Measurements from ENCODE around the gene TGIF1.
A peak's percentile ranks its signal among the peaks of the same experiment; 100 is the strongest.
"Not testable (repeated sequence)": the region's sequence is repeated elsewhere in the genome, so short reads cannot be mapped to it uniquely, and the experiment has no call there.

TGIF1 gene

DNA sequence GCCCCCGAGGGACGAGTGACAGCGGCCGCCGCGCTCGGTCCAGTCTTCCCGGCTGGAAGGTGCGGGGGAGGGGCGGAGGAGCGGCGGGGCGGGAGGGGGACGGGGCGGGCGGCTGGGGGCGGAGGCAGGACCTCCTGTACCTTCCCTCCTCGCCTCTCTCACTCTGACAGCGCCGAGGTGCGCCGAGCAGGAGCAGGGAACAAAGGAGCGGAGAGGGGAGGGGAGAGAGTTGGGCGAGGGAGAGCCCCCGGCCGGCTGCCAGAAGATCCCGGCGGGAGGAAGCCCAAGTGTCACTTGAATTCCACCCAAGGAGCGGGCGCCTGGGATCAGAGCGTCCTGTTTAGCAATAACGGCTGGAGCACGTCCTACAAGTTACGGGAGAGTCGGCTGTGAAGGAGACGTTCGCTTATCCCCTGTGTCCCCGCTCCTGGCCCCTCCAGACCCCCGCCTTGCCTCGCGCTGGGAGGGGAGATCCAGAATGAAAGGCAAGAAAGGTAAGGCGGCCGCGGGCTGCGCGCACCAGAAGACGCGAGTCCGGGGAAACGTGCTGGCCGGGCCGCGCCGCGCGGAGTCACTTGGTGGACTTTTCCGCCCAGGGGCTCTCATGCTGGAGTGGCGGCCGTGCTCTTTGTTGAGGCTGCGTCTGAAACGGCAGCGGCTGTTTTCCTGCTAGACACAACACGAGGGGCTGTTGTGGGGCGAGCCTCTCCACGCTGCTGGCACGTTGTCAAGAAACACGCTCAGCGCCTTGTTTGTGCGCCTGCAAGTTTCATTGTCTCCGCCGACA lies at the start of gene TGIF1:
Gene TGIF1 (plus strand): TSS at position 161 of the 787 bp plus-strand sequence. CDS start 318 bp downstream, at position 479.
- peak; percentile 74 for DNase-seq

DNA sequence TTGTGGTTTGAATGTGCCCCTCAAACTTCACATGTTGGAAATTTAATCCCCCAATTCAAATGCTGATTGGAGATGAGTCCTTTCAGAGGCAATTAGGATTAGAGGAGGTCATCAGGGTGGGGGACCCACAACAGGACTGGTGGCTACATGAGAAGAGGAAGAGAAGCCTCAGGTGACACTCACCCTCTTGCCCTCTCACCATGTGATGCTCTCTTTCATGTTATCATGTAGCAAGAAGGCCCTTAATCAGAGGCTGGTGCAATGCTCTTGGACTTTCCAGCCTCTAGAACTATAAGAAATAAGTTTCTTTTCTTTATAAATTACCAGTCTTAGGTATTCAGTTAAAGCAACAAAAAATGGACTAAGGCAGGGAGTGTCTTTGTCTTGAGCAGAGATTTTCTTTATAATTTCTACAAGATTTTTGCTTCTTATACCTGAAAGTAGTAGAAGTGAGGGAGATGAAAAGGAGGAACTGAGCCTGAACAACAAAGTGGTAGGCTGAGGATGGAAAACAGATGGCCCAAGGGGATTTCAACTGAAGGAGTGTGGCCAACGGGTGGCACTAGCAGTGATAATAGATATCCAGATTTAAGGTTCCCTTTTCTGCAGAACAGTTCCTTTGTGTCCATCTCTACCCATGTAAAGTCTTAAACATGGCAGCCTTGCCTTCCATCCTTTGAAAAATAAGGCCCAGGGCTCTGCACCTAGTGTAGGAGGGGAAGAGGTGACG lies 49.2 kb upstream of the TGIF1 start:
- no peak for DNase-seq

DNA sequence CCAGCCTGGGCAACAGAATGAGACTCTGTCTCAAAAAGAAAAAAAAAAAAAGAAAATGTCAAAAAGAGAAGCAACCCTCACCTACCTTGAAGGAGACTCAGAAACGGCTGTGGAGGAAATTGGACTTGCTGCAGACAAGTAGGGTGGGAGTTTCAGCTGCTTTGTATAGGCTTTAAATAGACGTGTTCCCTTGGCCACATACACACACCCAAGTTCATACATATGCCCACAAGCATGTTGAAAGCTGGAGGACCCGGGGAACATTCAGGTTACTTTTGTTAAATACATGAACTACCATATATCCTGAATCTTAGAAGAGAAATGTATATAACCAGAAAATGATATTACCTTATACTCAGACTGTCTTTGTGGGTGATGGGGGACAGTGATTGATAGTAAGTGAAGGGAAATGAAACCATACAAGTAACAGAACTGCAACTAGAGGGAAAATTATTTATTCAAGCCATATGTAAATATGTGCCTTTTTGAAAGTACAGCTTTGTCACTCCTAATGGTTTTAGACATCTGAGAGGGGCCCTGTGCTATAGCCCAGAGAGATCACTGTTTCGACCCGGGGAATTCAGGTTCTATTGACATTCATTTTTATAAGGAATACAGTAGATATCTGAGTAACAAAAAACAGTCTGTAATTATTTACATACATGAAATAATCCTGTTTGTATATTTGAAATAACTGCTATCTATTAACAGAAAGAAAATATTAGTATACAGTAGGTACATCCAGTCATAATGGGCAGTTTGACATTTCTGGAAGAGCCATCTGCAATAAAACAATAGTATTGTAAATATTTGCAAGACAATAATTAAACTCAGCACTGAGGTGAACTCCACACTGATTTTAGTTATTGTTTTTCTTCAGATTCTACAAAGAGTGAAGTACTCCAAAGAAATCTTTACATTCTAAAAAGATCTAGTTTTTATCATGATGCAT lies 48.0 kb upstream of the TGIF1 start:
- DNase-seq = no peak

DNA sequence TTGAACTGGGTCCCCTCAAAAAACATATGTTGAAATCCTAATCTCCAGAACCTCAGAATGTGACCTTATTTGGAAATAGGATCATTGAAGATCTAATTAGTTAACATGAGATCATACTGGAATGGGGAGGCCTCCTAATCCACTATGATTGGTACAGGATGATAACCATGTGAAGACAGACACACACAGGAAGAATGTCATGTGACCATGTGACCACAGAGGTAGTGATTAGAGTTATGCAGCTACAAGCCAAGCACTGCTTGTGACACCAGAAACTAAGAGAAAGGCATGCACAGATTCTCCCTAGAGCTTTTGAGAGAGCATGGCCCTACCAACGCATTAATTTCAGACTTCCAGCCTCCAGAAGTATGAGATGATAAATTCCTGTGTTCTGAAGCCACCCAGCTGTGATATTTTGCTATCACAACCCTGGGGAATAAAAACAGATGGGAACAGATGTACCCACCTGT lies 47.0 kb upstream of the TGIF1 start:
- DNase-seq = no peak

DNA sequence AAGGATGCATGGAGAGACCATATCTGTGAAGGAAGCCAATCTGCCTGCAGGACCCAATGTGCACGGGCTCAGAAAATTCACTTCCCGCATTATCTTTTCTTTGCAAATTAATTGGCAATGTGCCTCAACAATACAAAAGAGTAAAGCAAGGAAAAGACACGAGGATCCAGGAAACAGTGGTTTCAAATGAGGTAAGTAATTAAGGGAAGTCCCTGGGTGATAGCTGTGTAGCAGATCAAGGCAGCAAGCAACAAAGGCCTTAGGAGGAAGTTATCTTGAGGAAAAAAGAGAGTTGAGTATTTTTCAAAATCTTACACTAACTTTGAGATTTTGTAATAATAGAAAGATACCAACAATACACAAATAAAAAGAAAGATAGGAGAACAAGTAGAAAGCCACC lies 44.3 kb upstream of the TGIF1 start:
- no peak for DNase-seq

DNA sequence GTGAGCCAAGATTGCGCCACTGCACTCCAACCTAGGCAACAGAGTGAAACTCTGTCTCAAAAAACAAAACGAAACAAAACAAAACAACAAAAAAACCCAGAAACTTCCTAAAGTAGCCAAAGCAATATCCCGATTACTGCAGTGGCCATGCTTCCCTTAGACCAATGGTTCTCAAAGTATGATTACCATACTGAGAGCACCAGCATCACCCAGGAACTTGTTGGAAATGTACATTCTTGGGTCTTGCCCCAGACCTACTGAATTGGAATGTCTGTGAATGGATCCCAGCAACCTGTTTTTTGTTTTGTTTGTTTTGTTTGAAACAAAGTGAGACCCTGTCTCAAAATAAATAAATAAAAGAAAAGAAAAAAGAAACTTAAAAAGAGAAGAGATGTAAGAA lies 41.9 kb upstream of the TGIF1 start:
- DNase-seq = no peak

DNA sequence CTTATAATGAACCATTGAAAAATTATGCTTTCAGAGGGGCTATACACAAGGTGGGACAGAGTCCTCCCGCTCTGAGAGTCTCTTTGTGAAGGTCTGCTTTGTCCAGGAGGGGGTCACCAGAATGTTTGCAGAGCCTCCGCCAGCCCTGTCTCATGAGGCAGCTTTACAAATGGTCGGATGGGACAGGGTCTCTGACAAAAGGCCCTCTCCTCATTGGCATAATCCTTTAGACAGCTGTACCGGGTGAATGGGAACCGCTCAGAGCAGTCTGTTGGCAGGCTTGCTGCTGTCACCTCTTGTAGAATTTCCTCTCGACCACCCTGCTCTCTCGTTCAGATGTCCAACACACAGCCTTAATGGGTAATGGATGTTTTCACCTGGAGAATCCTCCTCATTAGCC lies 40.2 kb upstream of the TGIF1 start:
- DNase-seq = no peak

DNA sequence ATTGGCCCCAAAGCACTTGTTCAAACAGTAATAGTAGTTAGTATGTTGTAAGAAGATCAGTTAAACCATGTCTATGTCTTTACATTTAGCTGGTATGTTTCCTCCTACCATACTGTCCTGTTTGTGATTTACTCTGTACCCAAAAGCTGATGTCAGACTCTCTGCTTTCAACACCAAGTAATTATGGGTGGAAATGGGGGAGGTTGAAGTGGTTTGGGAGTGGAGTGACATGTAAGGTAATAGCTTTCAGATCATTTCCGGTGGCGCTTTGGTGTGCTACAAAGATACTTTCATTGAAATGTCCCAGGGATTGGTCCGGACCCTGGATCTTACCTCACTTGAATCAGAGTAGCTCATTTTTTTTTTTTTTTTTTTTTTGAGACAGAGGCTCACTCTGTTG lies 39.7 kb upstream of the TGIF1 start:
- DNase-seq = no peak

DNA sequence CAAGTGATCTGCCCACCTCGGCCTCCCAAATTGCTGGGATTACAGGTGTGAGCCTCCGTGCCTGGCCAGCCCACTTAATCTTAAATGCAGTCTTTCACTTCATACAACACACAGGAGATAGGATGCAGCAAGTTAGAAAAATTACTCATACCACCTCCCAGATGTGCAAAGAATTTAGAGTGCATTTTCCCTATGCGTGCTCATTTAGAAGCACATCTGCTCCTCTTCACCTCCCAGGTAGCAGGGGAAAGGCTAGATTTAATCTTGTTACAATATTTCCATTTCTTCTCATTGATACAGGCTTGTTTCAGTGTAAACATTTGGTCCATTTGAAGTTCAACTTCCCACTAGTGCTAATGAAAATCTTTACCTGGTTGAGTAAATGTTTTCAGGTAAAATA lies 39.1 kb upstream of the TGIF1 start:
- DNase-seq = not testable (repeated sequence)

DNA sequence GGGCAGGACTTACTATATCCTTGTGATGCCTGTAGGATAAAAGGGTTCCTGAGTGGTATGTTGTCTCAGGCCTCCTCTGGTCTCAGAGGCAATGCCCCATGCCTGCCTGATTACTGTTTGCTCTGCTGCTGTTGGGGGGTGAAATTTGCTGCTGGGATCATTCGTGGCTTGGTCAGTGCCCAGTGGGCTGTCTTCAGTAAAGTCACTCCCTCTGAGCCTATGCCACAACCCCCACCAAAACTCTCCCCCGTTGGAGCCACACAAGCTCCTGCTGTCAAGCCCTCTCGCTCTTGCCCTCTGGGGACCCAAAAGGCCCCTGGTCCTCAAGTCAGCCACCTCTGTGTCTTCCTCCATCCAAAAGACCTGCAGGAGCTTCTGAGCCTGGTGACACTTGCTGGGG lies 38.6 kb upstream of the TGIF1 start:
- no peak for DNase-seq

DNA sequence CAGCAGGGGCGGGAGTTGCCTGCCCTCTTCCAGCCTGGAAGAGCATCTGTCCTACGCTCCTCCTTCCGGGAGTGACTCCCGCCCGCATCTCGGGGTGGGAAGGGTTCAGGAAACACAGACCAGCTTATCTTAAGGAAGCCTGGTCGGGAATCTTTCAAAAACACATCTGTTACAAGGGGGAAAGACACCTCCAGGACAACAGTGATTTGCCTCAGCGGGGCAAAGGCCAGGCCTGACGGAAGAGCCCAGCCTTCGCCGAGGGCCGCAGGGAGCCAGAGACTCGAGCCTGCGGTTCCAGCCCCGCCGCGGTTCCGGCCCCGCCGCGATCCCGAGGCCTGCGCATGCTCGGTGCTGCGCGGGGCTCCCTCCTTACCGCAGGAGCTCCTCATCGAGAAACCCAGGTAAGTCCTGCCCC lies 38.1 kb upstream of the TGIF1 start:
- DNase-seq = peak; percentile 36

DNA sequence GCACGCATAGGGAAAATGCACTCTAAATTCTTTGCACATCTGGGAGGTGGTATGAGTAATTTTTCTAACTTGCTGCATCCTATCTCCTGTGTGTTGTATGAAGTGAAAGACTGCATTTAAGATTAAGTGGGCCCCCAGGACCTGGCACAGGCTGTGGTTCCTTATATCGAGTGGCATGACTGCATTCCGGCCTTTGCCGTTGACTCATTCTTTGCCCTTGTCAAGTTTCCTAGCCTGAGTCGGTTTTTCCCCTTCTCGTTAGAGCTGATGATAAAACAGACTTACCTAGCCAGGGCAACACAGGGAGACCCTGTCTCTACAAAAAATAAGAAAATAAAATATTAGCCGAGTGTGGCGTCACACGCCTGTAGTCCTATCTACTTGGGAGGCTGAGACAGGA lies 37.4 kb upstream of the TGIF1 start:
- DNase-seq = peak; percentile 19

DNA sequence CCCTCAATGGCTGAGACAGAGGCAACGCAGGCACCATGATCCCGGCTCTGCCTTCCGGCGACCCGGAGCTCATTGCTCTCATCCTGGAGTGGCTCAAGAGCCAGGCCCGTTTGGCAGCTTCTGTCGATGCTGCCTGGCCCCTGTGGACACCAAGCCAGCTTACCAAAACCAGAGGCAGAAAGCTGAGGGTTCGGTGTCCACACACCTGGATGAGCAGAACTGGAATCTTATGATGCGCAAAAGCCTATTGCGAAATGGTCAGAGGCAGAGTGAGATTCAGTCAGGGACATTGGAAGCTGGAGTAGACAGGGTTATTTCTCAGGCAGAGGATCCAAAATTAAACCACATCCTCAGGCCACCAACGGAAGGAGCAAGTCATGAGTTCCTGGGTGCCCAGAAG lies 34.9 kb upstream of the TGIF1 start:
- no peak for DNase-seq

DNA sequence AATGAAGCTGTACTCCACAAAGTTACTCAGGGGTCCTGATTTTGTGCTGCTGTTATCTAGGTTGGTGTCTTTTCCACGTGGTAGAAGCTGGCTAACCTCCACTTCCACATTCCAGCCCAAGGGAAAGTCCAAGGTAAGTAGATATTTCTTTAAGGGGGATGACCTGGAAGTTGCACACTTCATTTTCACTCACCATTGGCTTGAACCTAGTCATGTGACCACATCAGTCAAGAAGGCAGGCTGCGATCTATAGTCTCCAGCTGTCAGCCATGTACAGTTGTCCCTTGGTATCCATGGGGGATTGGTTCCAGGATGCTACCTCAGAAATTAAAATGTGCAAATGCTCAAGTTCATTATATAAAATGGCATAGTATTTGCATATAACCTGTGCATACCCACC lies 31.9 kb upstream of the TGIF1 start:
- no peak for DNase-seq

DNA sequence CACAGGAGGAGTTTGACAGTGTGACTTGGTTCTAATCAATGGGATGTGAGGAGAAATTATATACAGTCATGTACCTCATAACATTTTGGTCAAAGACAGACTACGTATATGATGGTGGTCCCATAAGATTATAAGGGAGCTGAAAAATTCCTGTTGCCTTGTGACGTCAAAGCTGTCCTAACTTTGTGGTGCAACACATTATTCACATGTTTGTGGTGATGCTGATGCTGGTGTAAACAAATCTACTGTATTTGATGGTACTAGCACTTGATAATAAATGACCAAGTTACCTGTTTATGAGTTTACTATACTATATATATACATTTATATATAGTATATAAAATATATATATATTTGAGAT lies 29.1 kb upstream of the TGIF1 start:
- no peak for DNase-seq

DNA sequence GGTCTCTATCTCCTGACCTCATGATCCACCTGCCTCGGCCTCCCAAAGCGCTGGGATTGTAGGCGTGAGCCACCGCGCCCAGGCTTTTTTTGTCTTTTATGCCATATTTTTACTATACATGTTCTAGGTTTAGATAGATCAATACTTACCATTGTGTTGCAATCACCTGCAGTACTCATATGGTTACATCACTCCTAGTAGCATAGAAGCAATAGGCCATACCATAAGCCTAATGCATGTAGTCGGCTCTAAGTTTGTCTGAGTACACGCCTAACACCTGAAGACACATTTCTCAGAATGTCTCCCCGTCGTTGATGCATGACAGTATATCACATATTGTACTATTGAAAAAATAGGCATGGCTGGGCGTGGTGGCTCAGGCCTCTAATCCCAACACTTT lies 27.1 kb upstream of the TGIF1 start:
- DNase-seq = no peak

DNA sequence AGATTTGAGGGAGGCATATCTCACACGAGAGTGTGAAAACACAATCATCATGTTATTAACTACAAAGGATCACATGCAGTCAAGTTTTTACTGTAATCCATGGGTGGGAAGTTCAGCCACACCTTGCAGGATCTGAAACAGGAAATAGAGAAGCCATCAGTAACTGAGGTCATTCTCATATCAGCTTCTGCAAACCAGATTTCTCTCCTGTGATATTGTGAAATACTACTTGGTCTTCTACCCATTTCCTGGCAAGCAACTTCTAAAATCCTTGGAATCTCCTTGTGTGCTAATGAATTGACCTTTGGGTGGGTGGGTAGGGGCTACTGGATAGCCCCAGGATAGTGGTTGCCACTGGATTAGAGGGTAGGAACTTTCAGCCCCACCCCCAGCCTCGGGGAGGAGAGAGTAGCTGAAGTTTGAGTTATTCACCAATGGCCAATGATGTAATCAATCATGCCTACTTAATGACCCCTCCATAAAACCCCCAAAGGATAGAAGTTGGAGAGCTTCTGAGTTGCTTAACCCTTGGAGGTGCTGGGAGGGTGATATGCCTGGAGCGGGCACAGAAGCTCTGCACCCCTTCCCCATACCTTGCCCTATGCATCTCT lies 25.6 kb upstream of the TGIF1 start:
- no peak for DNase-seq

DNA sequence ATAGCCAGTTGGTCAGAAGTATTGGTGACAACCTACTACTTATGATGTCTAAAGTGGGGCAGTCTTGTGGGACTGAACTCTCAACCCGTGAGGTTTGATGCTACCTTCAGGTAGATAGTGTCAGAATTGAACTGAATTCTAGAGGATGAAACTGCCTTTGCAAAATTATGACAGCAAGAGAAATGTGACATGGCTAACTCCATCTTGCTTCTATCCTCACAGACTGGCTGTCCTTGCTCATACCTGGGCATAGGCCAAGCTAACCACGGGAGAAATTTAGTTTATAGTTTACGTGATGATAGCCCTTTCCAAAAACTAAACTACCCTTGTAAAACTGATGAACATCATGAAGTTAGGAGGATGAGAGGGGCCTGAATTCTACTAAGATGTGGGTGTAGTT lies 24.9 kb upstream of the TGIF1 start:
- DNase-seq = no peak

DNA sequence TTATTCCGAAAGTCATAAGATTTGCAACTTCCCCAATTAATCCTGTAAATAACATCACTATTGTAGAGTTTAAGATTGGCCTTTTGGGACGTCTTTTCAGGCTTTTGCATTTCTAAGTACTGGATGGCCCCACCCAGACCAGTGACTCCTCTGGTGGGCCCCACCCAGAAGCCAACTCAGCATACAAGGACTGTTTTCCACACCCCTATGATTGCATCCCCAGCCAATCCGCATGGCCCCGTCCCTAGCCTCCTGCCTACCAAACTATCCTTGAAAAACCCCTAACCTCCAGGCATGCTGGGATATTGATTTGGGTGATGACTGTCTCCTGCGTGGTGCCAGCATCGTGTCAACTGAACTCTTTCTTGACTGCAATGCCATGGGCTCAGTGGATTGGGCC lies 24.5 kb upstream of the TGIF1 start:
- DNase-seq = no peak

DNA sequence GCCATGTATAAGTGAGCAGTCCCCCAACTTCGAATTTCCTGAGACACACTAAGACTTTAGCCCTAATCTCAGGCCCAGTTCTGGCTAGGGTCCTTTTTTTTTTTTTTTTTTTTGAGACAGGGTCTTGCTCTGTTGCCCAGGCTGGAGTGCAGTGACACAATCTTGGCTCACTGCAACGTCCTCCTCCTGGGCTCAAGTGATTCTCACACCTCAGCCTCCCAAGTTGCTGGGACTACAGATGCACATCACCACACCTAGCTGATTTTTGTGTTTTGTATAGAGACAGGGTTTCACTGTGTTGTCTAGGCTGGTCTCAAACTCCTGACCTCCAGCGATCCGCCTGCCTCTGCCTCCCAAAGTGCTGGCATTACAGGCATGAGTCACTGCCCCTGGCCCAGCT lies 23.9 kb upstream of the TGIF1 start:
- DNase-seq = no peak

DNA sequence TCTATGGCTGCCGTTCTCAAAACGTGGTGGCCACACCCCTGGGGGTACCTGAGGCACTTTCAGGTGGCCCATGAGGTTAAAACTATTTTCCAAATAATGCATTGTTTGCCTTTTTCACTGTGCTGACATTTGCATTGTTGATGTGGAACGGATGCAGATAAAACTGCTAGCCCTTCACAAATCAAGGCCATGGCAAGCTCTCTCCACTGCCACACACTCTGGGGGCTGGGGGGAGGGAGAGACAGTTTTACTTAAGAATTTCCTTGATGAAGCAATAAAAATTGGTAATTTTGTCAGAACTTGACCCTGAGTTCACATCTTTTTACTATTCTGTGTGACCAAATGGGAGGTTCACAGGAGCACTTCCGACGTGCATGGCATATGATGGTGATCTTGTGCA lies 22.0 kb upstream of the TGIF1 start:
- no peak for DNase-seq

DNA sequence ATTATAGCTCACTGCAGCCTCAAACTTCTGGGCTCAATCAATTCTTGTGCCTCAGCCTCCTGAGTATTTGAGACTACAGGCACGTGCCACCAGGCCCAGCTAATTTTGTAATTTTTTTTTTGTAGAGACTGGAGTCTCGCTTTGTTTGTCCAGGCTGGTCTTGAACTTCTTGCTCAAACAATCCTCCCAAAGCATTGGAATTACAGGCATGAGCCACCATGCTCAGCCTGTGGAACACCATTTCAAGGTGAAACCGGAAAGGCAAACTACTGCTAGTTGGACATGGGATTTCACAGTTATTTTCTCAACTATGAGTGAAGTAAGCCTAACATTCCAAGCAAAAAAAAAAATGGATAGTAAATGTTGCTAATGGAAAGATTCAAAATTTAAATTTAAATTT lies 20.9 kb upstream of the TGIF1 start:
- no peak for DNase-seq

DNA sequence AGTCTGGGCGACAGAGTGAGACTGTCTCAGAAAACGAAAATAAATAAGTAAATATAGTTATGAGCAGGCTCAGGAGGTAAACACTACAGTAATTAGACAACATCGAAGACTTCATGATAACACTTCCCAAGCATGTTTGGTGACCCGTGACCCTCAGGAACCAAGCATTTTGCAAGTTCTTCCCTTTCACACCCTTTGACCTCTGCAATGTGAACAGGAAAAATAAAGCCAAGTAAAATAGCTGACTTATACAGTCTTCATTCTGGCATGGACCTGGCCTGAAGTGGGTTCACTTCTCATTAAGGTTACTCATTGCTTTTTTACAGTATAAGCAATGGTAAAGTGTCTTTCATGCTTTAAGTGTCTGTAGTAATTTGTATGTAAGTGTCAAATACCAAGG lies 15.3 kb upstream of the TGIF1 start:
- no peak for DNase-seq
